IMR-90 (cell line): ENCODE results near the gene ALK. TPM values are rescaled to one million over a fixed set of nuclear protein-coding genes. Genes with fewer than 3 reads are reported as not detected.

ENCODE experiments used
- ATAC-seq: fragments of 200-7000 bp; cut with Tn5 transposase; 2 replicates; pipeline ENCODE4 v1.9.1; 2020; ENCODE audit warnings: low read depth, mild to moderate bottlenecking, moderate library complexity
- BruUV-seq: library from RNA; stranded (reverse); fragments of 400-500 nt; replicated peaks from 2 replicates; lab custom pipeline; 2021; lab: Mats Ljungman, UMichigan
- CTCF ChIA-PET: fragments of 300-600 bp; formaldehyde crosslinking; extraction: SDS; loops from one replicate; lab custom pipeline; 2021; ENCODE audit warnings: antibody characterized with exemption; lab: Yijun Ruan, JAX
- POLR2A ChIA-PET: fragments of 300-600 bp; sonication (Branson Sonifier 250); formaldehyde crosslinking; loops from one replicate; lab custom pipeline; 2022; ENCODE audit warnings: antibody characterized with exemption; ENCODE audit not compliant: unreplicated experiment; lab: Charles Lee
- DNase-seq: peaks from one replicate; pipeline ENCODE4 v3.0.0; 2013
- H2AFZ ChIP-seq: replicated peaks from 2 replicates; pipeline ENCODE3; 2013; ENCODE audit warnings: low read length, mild to moderate bottlenecking; ENCODE audit not compliant: poor library complexity
- H2AK5ac ChIP-seq: 2 replicates; pipeline ENCODE4 v1.6.1; 2013; ENCODE audit warnings: low read depth, low read length, inconsistent platforms
- H2AK9ac ChIP-seq: replicated peaks from 2 replicates; pipeline ENCODE3; 2013; ENCODE audit warnings: mild to moderate bottlenecking, low read depth, low read length, moderate library complexity; ENCODE audit not compliant: poor library complexity
- H2BK120ac ChIP-seq: 2 replicates; pipeline ENCODE4 v1.6.1; 2013; ENCODE audit warnings: low read depth, low read length, inconsistent platforms
- H2BK15ac ChIP-seq: 3 replicates; pipeline ENCODE4 v1.6.1; 2013; ENCODE audit warnings: low read depth, low read length, inconsistent platforms
- H2BK20ac ChIP-seq: 2 replicates; pipeline ENCODE4 v1.6.1; 2013; ENCODE audit warnings: low read depth, mild to moderate bottlenecking, inconsistent platforms, low read length, moderate library complexity
- H2BK5ac ChIP-seq: 2 replicates; pipeline ENCODE4 v1.6.1; 2013; ENCODE audit warnings: mild to moderate bottlenecking, low read depth, low read length, inconsistent platforms; ENCODE audit not compliant: poor library complexity, severe bottlenecking
- H3K14ac ChIP-seq: replicated peaks from 2 replicates; pipeline ENCODE4 v1.6.1; 2013; ENCODE audit warnings: low read depth, low read length, inconsistent platforms
- H3K18ac ChIP-seq: 2 replicates; pipeline ENCODE4 v1.6.1; 2013; ENCODE audit warnings: low read depth, low read length, control low read depth
- H3K23ac ChIP-seq: 2 replicates; pipeline ENCODE4 v1.6.1; 2013; ENCODE audit warnings: low read depth, low read length, inconsistent platforms
- H3K27ac ChIP-seq: 2 replicates; pipeline ENCODE4 v1.5.1; 2013; ENCODE audit warnings: mild to moderate bottlenecking, control low read depth, low read length; ENCODE audit not compliant: insufficient read depth
- H3K27me3 ChIP-seq: 2 replicates; pipeline ENCODE4 v1.6.1; 2013; ENCODE audit warnings: low read length; ENCODE audit not compliant: control insufficient read depth, insufficient read depth
- H3K36me3 ChIP-seq: 2 replicates; pipeline ENCODE4 v1.6.1; 2013; ENCODE audit warnings: low read length, mixed read lengths; ENCODE audit not compliant: control insufficient read depth, insufficient read depth
- H3K4ac ChIP-seq: 2 replicates; pipeline ENCODE4 v1.6.1; 2013; ENCODE audit warnings: low read depth, low read length, inconsistent platforms
- H3K4me1 ChIP-seq: 2 replicates; pipeline ENCODE4 v1.6.1; 2013; ENCODE audit warnings: low read length, mixed read lengths; ENCODE audit not compliant: control insufficient read depth, insufficient read depth
- H3K4me2 ChIP-seq: 2 replicates; pipeline ENCODE4 v1.6.1; 2013; ENCODE audit warnings: low read depth, mild to moderate bottlenecking, control low read depth, low read length, moderate library complexity
- H3K4me3 ChIP-seq: 2 replicates; pipeline ENCODE4 v1.5.1; 2013; ENCODE audit warnings: low read depth, mild to moderate bottlenecking, control low read depth, low read length, moderate library complexity; ENCODE audit not compliant: insufficient read depth
- H3K56ac ChIP-seq: 2 replicates; pipeline ENCODE4 v1.6.1; 2013; ENCODE audit warnings: low read length, inconsistent platforms; ENCODE audit not compliant: insufficient read depth; ENCODE audit errors: extremely low read depth
- H3K79me1 ChIP-seq, 2 experiments: 2 replicates each; pipeline ENCODE4 v1.6.1; 2013; ENCODE audit warnings: low read length in 2 of 2, inconsistent platforms in 1 of 2, low read depth in 1 of 2
- H3K9ac ChIP-seq: 2 replicates; pipeline ENCODE4 v1.6.1; 2013; ENCODE audit warnings: low read depth, low read length, control low read depth
- H3K9me1 ChIP-seq: 2 replicates; pipeline ENCODE4 v1.6.1; 2013; ENCODE audit warnings: low read length, inconsistent platforms; ENCODE audit not compliant: insufficient read depth
- H3K9me3 ChIP-seq: 2 replicates; pipeline ENCODE4 v1.6.1; 2013; ENCODE audit warnings: low read length; ENCODE audit not compliant: control insufficient read depth, insufficient read depth
- H4K20me1 ChIP-seq: 2 replicates; pipeline ENCODE4 v1.6.1; 2013; ENCODE audit warnings: low read length, inconsistent platforms; ENCODE audit not compliant: insufficient read depth
- H4K5ac ChIP-seq: 2 replicates; pipeline ENCODE4 v1.6.1; 2013; ENCODE audit warnings: mild to moderate bottlenecking, low read depth, low read length, control low read depth
- H4K8ac ChIP-seq, 2 experiments: 2 replicates each; pipeline ENCODE4 v1.6.1; 2013; ENCODE audit warnings: low read depth in 2 of 2, low read length in 2 of 2, control low read depth in 1 of 2, inconsistent platforms in 1 of 2
- H4K91ac ChIP-seq: 2 replicates; pipeline ENCODE4 v1.6.1; 2013; ENCODE audit warnings: low read depth, low read length, inconsistent platforms; ENCODE audit not compliant: insufficient read depth
- BHLHE40 ChIP-seq: fragments of 150-350 bp; IDR thresholded peaks from 2 replicates; pipeline ENCODE4 v1.6.1; 2016; ENCODE audit warnings: mild to moderate bottlenecking, low read depth, low read length
- CEBPB ChIP-seq: IDR thresholded peaks from 2 replicates; pipeline ENCODE4 v1.6.1; 2012; ENCODE audit warnings: low read depth, low read length, improper control_type of control experiment
- CHD1 ChIP-seq: IDR thresholded peaks from 2 replicates; pipeline ENCODE4 v1.6.1; 2012; ENCODE audit warnings: low read depth, low read length, improper control_type of control experiment
- CTCF ChIP-seq: conservative IDR thresholded peaks from 2 replicates; pipeline ENCODE4 v1.5.1; 2012; ENCODE audit warnings: mild to moderate bottlenecking, low read depth, low read length, improper control_type of control experiment
- ELK1 ChIP-seq: fragments of 150-350 bp; IDR thresholded peaks from 2 replicates; pipeline ENCODE4 v1.6.1; 2016; ENCODE audit warnings: low read depth, mild to moderate bottlenecking, low read length, moderate library complexity, borderline replicate concordance
- FOS ChIP-seq: fragments of 150-350 bp; IDR thresholded peaks from 2 replicates; pipeline ENCODE4 v1.6.1; 2016; ENCODE audit warnings: low read depth, low read length
- MAFK ChIP-seq: IDR thresholded peaks from 2 replicates; pipeline ENCODE4 v1.6.1; 2012; ENCODE audit warnings: low read depth, low read length, improper control_type of control experiment
- MAZ ChIP-seq: IDR thresholded peaks from 2 replicates; pipeline ENCODE4 v1.6.1; 2012; ENCODE audit warnings: low read depth, mild to moderate bottlenecking, low read length, improper control_type of control experiment, moderate library complexity, borderline replicate concordance
- MXI1 ChIP-seq: IDR thresholded peaks from 2 replicates; pipeline ENCODE4 v1.6.1; 2012; ENCODE audit warnings: low read depth, mild to moderate bottlenecking, low read length, moderate library complexity, borderline replicate concordance
- NFE2L2 ChIP-seq: fragments of 150-350 bp; IDR thresholded peaks from 2 replicates; pipeline ENCODE4 v1.6.1; 2016; ENCODE audit warnings: low read depth, mild to moderate bottlenecking, low read length
- POLR2A ChIP-seq: IDR thresholded peaks from 2 replicates; pipeline ENCODE4 v1.6.1; 2012; ENCODE audit warnings: mild to moderate bottlenecking, low read depth, low read length
- RAD21 ChIP-seq: IDR thresholded peaks from 2 replicates; pipeline ENCODE4 v1.6.1; 2012; ENCODE audit warnings: low read length, improper control_type of control experiment
- RCOR1 ChIP-seq: IDR thresholded peaks from 2 replicates; pipeline ENCODE4 v1.6.1; 2012; ENCODE audit warnings: mild to moderate bottlenecking, low read length, improper control_type of control experiment; ENCODE audit not compliant: insufficient replicate concordance
- RFX5 ChIP-seq: IDR thresholded peaks from 2 replicates; pipeline ENCODE4 v1.8.0; 2012; ENCODE audit warnings: low read depth, mild to moderate bottlenecking, low read length, moderate library complexity
- SMC3 ChIP-seq: fragments of 150-350 bp; IDR thresholded peaks from 2 replicates; pipeline ENCODE4 v1.6.1; 2016; ENCODE audit warnings: low read depth, mild to moderate bottlenecking, antibody characterized with exemption, low read length, moderate library complexity
- USF2 ChIP-seq: fragments of 150-350 bp; IDR thresholded peaks from 2 replicates; pipeline ENCODE4 v1.6.1; 2017; ENCODE audit warnings: mild to moderate bottlenecking, antibody characterized with exemption, low read length, low read depth
- WGBS, 2 experiments: methylation state at CpG; one replicate each; pipeline versions ENCODE4 v1.1.5 to v1.1.7; 2013; ENCODE audit warnings: missing lambda C conversion rate in 2 of 2; ENCODE audit not compliant: insufficient read length in 1 of 2; ENCODE audit errors: extremely low coverage in 2 of 2; 5-methylcytosine and 5-hydroxymethylcytosine counted together
- dilution Hi-C: fragments of 300-500 bp; cut with HindIII; formaldehyde crosslinking; loops from one replicate; pipeline ENCODE4 v1.14.3; 2018; ENCODE audit warnings: low sequenced_read_pairs; ENCODE audit not compliant: unreplicated experiment
- in situ Hi-C: fragments of 300-500 bp; cut with MboI; formaldehyde crosslinking; loops from 3 replicates; pipeline ENCODE4 v1.14.3; 2019; ENCODE audit warnings: low sequenced_read_pairs, inconsistent platforms, mixed read lengths
- intact Hi-C: fragments of 100-400 bp; cut with micrococcal nuclease; formaldehyde crosslinking; loops from 2 replicates; pipeline ENCODE4 v1.10.0; 2022
- polyA plus RNA-seq, 3 experiments: library from polyadenylated mRNA; depleted of rRNA; stranded (reverse); fragments of >200 nt; gene quantifications; 2 replicates each; pipeline ENCODE4 v1.2.3, GENCODE V29; 2012; ENCODE audit warnings: low replicate concordance in 1 of 3
- total RNA-seq: library from RNA; depleted of rRNA; stranded (reverse); fragments of >200 nt; gene quantifications from 2 replicates; pipeline ENCODE4 v1.2.3, GENCODE V29; 2012

Gene ALK
- total and polyA plus RNA-seq, 2 of the 4 experiments (the other 2 are of a cell fraction), result not detected

- Histone ChIP-seq H3K56ac (no peak overlapping the region), H3K9ac (no peak overlapping the region), H2AK9ac (no peak overlapping the region), H2BK15ac (peak overlapping the region; percentile 40; the same call in 1 of the 3 replicates), H4K5ac (no peak overlapping the region), H3K14ac (0 out of 2 replicates have a peak overlapping the region, but pooled peaks have one; percentile 40), H4K20me1 (no peaks in the 10 kb centered on the region), H3K23ac (no peak overlapping the region), H3K4me1 (no peaks in the 10 kb centered on the region; the same call in 1 of the 2 replicates), H3K27ac (no peak overlapping the region), H4K91ac (no peak overlapping the region), H3K9me1 (no peaks in the 10 kb centered on the region), H2AFZ (no peak overlapping the region), H2BK20ac (no peak overlapping the region), H3K4ac (no peak overlapping the region), H3K79me1 (no peaks in the 10 kb centered on the region), H3K4me2 (no peak overlapping the region), H3K36me3 (no peaks in the 10 kb centered on the region), H3K9me3 (no peaks in the 10 kb centered on the region), H2BK5ac (peak overlapping the region; percentile 17), H2AK5ac (no peak overlapping the region), H4K8ac (no peak overlapping the region), H3K27me3 (no peaks in the 10 kb centered on the region), H3K18ac (no peak overlapping the region), H3K4me3 (no peak overlapping the region), H2BK120ac (no peak overlapping the region)
- ChIA-PET CTCF (no interaction called here), POLR2A (no interaction called here)
- WGBS, 2 experiments, result no CpG with 5 or more reads among the region's 2 CpGs
- ATAC-seq (peak; percentile 27; the same call in 1 of the 2 replicates), DNase-seq (peak; percentile 76)
- dilution Hi-C loops, result no loop called here
- TF ChIP-seq BHLHE40, result no peak
- TF ChIP-seq FOS, result no peak
- TF ChIP-seq ELK1, result no peak
- TF ChIP-seq MAFK, result no peak
- no peak for TF ChIP-seq MXI1
- TF ChIP-seq CEBPB, result no peak
- no peak for TF ChIP-seq NFE2L2
- no peak for TF ChIP-seq SMC3
- no peak for TF ChIP-seq CHD1
- no peak for TF ChIP-seq MAZ
- TF ChIP-seq USF2, result no peak
- no peak for TF ChIP-seq CTCF
- TF ChIP-seq RFX5, result no peak
- TF ChIP-seq RAD21, result no peak
- TF ChIP-seq RCOR1, result no peak
- no peak for TF ChIP-seq POLR2A
- intact Hi-C loops, result no loop called here
- BruUV-seq, result no TSS peak
- in situ Hi-C loops, result no loop called here
Measured at GRCh38 chr2:29700560-29700959, 220.8 kb downstream of the ALK start.
